ENCODE results near the gene COMT. TPM values are rescaled to one million over a fixed set of nuclear protein-coding genes. Genes with fewer than 3 reads are reported as not detected.

Gene COMT
- total RNA-seq, 1 donor, result 288 TPM

- no peaks in the 10 kb centered on the region for H3K36me3 ChIP-seq (ENCODE audit: insufficient read depth, low read length)
- TF ChIP-seq, protein P1, sequence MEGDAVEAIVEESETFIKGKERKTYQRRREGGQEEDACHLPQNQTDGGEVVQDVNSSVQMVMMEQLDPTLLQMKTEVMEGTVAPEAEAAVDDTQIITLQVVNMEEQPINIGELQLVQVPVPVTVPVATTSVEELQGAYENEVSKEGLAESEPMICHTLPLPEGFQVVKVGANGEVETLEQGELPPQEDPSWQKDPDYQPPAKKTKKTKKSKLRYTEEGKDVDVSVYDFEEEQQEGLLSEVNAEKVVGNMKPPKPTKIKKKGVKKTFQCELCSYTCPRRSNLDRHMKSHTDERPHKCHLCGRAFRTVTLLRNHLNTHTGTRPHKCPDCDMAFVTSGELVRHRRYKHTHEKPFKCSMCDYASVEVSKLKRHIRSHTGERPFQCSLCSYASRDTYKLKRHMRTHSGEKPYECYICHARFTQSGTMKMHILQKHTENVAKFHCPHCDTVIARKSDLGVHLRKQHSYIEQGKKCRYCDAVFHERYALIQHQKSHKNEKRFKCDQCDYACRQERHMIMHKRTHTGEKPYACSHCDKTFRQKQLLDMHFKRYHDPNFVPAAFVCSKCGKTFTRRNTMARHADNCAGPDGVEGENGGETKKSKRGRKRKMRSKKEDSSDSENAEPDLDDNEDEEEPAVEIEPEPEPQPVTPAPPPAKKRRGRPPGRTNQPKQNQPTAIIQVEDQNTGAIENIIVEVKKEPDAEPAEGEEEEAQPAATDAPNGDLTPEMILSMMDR (IDR thresholded peaks at IDR 0.05; ENCODE audit: extremely low read depth, low read depth, low read length), result no peak
Measured at GRCh38 chr22:20010307-20011122, 68.9 kb downstream of the COMT start.

GRCh38 chr22:20011123-20011992 lies 69.8 kb downstream of the COMT start:
- DNase-seq (ENCODE audit: insufficient read length, low spot score, missing footprints), result peak; percentile 70
- H3K36me3 ChIP-seq (ENCODE audit: insufficient read depth, low read length), result no peaks in the 10 kb centered on the region
- H3K4me1 ChIP-seq (ENCODE audit: insufficient read depth, low read length), result no peaks in the 10 kb centered on the region
- H4K20me1 ChIP-seq (ENCODE audit: insufficient read depth, low read length), result no peaks in the 10 kb centered on the region
- no peaks in the 10 kb centered on the region for H3K79me2 ChIP-seq (ENCODE audit: insufficient read depth, low read length)
- no peak overlapping the region for H3K27ac ChIP-seq (ENCODE audit: low read depth, low read length)
- H2AFZ ChIP-seq (ENCODE audit: low read length), result no peak overlapping the region
- peaks cover 7% of the 10 kb centered on the region for H3K27me3 ChIP-seq (ENCODE audit: insufficient read depth, low read length)
- no peak overlapping the region for H3K4me3 ChIP-seq (ENCODE audit: insufficient read depth, low read length)
- TF ChIP-seq, protein P1 (IDR thresholded peaks at IDR 0.05; ENCODE audit: extremely low read depth, low read depth, low read length), result no peak
- H3K9me3 ChIP-seq (ENCODE audit: low read depth, low read length), result no peaks in the 10 kb centered on the region
- no peak overlapping the region for H3K4me2 ChIP-seq (ENCODE audit: insufficient read depth, low read length)

More at GRCh38 chr22:20010307-20011122, 68.9 kb downstream of the COMT start:
- H3K27ac ChIP-seq (ENCODE audit: low read depth, low read length), result no peak overlapping the region
- no peaks in the 10 kb centered on the region for H4K20me1 ChIP-seq (ENCODE audit: insufficient read depth, low read length)
- no peaks in the 10 kb centered on the region for H3K79me2 ChIP-seq (ENCODE audit: insufficient read depth, low read length)
- H3K4me3 ChIP-seq (ENCODE audit: insufficient read depth, low read length), result no peak overlapping the region
- H3K9me3 ChIP-seq (ENCODE audit: low read depth, low read length), result no peaks in the 10 kb centered on the region
- H3K4me2 ChIP-seq (ENCODE audit: insufficient read depth, low read length), result no peak overlapping the region
- DNase-seq (ENCODE audit: insufficient read length, low spot score, missing footprints), result peak; percentile 83
- peaks cover 5% of the 10 kb centered on the region for H3K27me3 ChIP-seq (ENCODE audit: insufficient read depth, low read length)
- H3K4me1 ChIP-seq (ENCODE audit: insufficient read depth, low read length), result no peaks in the 10 kb centered on the region
- H2AFZ ChIP-seq (ENCODE audit: low read length), result no peak overlapping the region

DNA sequence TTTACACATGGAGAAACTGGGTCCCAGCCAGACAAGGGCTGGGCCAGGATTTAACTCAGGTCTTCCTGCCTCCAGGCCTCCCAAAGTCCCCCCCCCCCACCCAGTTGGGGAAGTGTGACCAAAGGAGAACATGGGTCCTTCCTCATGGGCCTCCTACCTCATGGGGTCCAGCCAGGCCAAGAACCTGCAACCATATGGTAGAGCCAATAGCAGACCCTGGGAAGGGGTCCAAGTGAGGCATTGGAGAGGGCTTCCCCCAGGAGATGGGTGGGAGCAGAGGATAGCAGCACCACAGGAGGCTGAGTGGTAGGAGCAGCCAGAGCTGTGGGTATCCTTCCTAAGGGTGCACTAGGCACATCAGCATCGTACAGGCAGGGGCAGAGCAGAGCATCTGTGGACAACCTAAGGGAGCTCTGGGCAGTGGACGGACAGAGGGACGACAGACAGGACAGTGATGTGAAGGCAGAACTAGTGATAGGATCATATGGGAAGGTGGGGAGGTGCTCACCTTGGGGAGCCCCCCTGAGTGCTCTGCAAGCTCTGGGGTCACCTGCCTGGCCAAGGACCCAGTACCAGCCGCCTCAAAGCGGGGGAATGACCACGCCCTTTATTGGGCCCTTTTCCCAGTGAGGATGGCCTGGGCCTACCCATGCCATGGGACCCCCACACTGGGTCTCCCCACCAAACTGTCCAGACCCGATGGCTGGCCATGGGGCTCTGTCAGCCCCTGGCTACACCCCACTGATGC lies 70.6 kb downstream of the COMT start:
- Histone ChIP-seq H3K4me1 (ENCODE audit: insufficient read depth, low read length) (peaks cover 2% of the 10 kb centered on the region), H4K20me1 (ENCODE audit: insufficient read depth, low read length) (no peaks in the 10 kb centered on the region), H3K36me3 (ENCODE audit: insufficient read depth, low read length) (no peaks in the 10 kb centered on the region), H3K9me3 (ENCODE audit: low read depth, low read length) (no peaks in the 10 kb centered on the region), H3K4me2 (ENCODE audit: insufficient read depth, low read length) (no peak overlapping the region), H3K79me2 (ENCODE audit: insufficient read depth, low read length) (no peaks in the 10 kb centered on the region), H3K27me3 (ENCODE audit: insufficient read depth, low read length) (peaks cover 9% of the 10 kb centered on the region), H2AFZ (ENCODE audit: low read length) (no peak overlapping the region), H3K4me3 (ENCODE audit: insufficient read depth, low read length) (no peak overlapping the region), H3K27ac (ENCODE audit: low read depth, low read length) (no peak overlapping the region)
- DNase-seq (ENCODE audit: insufficient read length, low spot score, missing footprints), result peak; percentile 69
- TF ChIP-seq, protein P1 (IDR thresholded peaks at IDR 0.05; ENCODE audit: extremely low read depth, low read depth, low read length), result no peak

Measured in osteoblast (primary cell).